ENCODE results near the gene NKAIN4.

DNA sequence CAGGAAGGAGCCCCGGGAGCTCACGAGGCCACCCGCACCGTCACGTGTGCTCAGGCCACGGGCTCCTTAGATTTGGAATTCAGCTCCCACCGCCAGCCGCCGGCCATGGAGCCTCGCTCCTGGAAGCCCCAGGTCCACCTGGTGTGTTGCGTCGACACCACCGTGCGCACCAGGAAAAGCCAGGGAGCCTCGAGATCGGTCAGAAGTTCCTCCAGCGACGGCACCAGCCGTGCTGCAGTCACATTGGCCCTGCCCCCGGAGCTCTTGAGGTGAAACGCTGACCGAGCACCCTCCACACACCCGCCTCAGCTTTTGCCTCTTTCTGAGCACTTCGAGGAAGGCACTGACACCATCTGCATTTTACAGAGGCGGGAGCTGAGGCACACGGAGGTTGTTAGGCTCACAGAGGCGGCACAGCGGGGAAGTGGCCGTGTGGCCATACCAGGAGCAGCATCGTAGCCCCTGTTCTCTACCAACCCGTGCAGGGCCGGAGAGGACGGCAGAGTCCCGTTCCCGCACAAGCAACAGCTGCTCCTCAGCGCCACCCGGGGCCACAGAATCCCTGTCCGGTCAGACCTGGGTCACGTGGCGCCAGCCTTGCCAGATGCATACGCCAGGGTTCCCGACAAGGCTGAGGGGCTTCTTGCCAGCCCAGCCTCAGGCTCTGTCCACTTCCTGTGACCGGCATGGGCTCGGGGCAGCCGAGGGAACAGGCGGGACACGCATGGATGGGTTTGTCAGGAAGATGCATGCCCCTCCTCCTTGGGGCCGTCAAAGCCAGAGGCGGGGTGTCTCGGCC is 7.6 kb downstream of the NKAIN4 start:
- TF ChIP-seq YY1 (IDR thresholded peaks at IDR 0.05) (no peak), JUND (IDR thresholded peaks at IDR 0.05) (no peak), NR2F2 (IDR thresholded peaks at IDR 0.05) (no peak), GABPA (IDR thresholded peaks at IDR 0.05 in 1 of 2, conservative IDR thresholded peaks at IDR 0.05 in 1 of 2) (no peak), TAF1 (conservative IDR thresholded peaks at IDR 0.05) (no peak), SP1 (IDR thresholded peaks at IDR 0.05) (no peak)
- TF ChIP-seq, protein P1, sequence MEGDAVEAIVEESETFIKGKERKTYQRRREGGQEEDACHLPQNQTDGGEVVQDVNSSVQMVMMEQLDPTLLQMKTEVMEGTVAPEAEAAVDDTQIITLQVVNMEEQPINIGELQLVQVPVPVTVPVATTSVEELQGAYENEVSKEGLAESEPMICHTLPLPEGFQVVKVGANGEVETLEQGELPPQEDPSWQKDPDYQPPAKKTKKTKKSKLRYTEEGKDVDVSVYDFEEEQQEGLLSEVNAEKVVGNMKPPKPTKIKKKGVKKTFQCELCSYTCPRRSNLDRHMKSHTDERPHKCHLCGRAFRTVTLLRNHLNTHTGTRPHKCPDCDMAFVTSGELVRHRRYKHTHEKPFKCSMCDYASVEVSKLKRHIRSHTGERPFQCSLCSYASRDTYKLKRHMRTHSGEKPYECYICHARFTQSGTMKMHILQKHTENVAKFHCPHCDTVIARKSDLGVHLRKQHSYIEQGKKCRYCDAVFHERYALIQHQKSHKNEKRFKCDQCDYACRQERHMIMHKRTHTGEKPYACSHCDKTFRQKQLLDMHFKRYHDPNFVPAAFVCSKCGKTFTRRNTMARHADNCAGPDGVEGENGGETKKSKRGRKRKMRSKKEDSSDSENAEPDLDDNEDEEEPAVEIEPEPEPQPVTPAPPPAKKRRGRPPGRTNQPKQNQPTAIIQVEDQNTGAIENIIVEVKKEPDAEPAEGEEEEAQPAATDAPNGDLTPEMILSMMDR (IDR thresholded peaks at IDR 0.05; ENCODE audit: low read depth, low read length, missing input control): no peak
- TF ChIP-seq, protein P2, sequence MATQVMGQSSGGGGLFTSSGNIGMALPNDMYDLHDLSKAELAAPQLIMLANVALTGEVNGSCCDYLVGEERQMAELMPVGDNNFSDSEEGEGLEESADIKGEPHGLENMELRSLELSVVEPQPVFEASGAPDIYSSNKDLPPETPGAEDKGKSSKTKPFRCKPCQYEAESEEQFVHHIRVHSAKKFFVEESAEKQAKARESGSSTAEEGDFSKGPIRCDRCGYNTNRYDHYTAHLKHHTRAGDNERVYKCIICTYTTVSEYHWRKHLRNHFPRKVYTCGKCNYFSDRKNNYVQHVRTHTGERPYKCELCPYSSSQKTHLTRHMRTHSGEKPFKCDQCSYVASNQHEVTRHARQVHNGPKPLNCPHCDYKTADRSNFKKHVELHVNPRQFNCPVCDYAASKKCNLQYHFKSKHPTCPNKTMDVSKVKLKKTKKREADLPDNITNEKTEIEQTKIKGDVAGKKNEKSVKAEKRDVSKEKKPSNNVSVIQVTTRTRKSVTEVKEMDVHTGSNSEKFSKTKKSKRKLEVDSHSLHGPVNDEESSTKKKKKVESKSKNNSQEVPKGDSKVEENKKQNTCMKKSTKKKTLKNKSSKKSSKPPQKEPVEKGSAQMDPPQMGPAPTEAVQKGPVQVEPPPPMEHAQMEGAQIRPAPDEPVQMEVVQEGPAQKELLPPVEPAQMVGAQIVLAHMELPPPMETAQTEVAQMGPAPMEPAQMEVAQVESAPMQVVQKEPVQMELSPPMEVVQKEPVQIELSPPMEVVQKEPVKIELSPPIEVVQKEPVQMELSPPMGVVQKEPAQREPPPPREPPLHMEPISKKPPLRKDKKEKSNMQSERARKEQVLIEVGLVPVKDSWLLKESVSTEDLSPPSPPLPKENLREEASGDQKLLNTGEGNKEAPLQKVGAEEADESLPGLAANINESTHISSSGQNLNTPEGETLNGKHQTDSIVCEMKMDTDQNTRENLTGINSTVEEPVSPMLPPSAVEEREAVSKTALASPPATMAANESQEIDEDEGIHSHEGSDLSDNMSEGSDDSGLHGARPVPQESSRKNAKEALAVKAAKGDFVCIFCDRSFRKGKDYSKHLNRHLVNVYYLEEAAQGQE (IDR thresholded peaks at IDR 0.05): no peak
